T-cell (primary cell): ENCODE data around the gene MRAP. TPM values are rescaled to one million over a fixed set of nuclear protein-coding genes. Genes with fewer than 3 reads are reported as not detected.
A peak's percentile ranks its signal among the peaks of the same experiment; 100 is the strongest.

Experiments
- ATAC-seq, 4 experiments: fragments of 200-7000 bp in 3 of 4; fragments of 150-1000 bp in 1 of 4; cut with Tn5 transposase; replicated peaks in 1 of 4; 1 replicate in 3 of 4; 2 replicates in 1 of 4; pipeline ENCODE4 v1.10.0; 2021; ENCODE audit warnings: moderate library complexity in 3 of 4, mild to moderate bottlenecking in 2 of 4, moderate number of reproducible peaks in 1 of 4
- CTCF ChIA-PET, 2 donors: fragments of 300-600 bp; sonication (Branson Sonifier 250); formaldehyde crosslinking; loops; one replicate each; lab custom pipeline; 2022; ENCODE audit warnings: antibody characterized with exemption in 2 of 2; lab: Charles Lee
- POLR2A ChIA-PET, 2 donors: fragments of 300-600 bp; sonication (Branson Sonifier 250); formaldehyde crosslinking; loops; one replicate each; lab custom pipeline; 2022; ENCODE audit warnings: antibody characterized with exemption in 2 of 2; lab: Charles Lee
- DNase-seq, 35 experiments: peaks; one replicate each; pipeline versions ENCODE4 v3.0.0 to v3.0.0-alpha.2; 2013 to 2023
- H3K27ac ChIP-seq: one replicate; pipeline ENCODE4 v1.5.1; 2013; ENCODE audit warnings: low read length
- H3K27me3 ChIP-seq, 2 experiments: replicated peaks in 1 of 2; 1 replicate in 1 of 2; 2 replicates in 1 of 2; pipeline versions ENCODE4 v1.6.1 to v1.7.0; 2013; ENCODE audit warnings: low read length in 1 of 2, mixed read lengths in 1 of 2; ENCODE audit not compliant: control insufficient read depth in 2 of 2, insufficient read depth in 2 of 2; ENCODE audit errors: extremely low read depth in 1 of 2
- H3K36me3 ChIP-seq, 2 donors: 1 replicate in 1 of 2; 2 replicates in 1 of 2; pipeline versions ENCODE4 v1.6.1 to v1.7.0; 2013; ENCODE audit warnings: low read length in 1 of 2; ENCODE audit not compliant: control insufficient read depth in 2 of 2, insufficient read depth in 1 of 2; ENCODE audit errors: extremely low read depth in 1 of 2
- H3K4me1 ChIP-seq, 2 experiments: 1 replicate in 1 of 2; 2 replicates in 1 of 2; pipeline versions ENCODE4 v1.6.1 to v1.7.0; 2013; ENCODE audit warnings: low read length in 2 of 2, mixed read lengths in 1 of 2; ENCODE audit not compliant: insufficient read depth in 2 of 2, control insufficient read depth in 1 of 2; ENCODE audit errors: extremely low read depth in 1 of 2
- H3K4me3 ChIP-seq, 2 donors: 1 replicate in 1 of 2; 2 replicates in 1 of 2; pipeline versions ENCODE4 v1.5.1 to v1.7.0; 2013; ENCODE audit warnings: mild to moderate bottlenecking in 2 of 2, low read length in 1 of 2, moderate library complexity in 1 of 2; ENCODE audit not compliant: control insufficient read depth in 1 of 2; ENCODE audit errors: extremely low read depth in 1 of 2
- H3K9me3 ChIP-seq: 2 replicates; pipeline ENCODE4 v1.7.0; 2013
- H3K27ac Mint-ChIP-seq, 2 donors: one replicate each; pipeline ENCODE4 v1.8.0; 2020 to 2021; ENCODE audit warnings: mild to moderate bottlenecking in 2 of 2, mixed read lengths in 2 of 2
- H3K27me3 Mint-ChIP-seq, 2 donors: one replicate each; pipeline ENCODE4 v1.8.0; 2021 to 2022; ENCODE audit warnings: mixed read lengths in 2 of 2
- H3K36me3 Mint-ChIP-seq: one replicate; pipeline ENCODE4 v1.8.0; 2021; ENCODE audit warnings: mixed read lengths
- H3K4me1 Mint-ChIP-seq, 3 donors: one replicate each; pipeline ENCODE4 v1.8.0; 2020 to 2022; ENCODE audit warnings: mixed read lengths in 3 of 3, mild to moderate bottlenecking in 1 of 3
- H3K4me3 Mint-ChIP-seq, 3 donors: one replicate each; pipeline ENCODE4 v1.8.0; 2020 to 2022; ENCODE audit warnings: mild to moderate bottlenecking in 3 of 3, mixed read lengths in 3 of 3, moderate library complexity in 3 of 3
- H3K9me3 Mint-ChIP-seq, 3 donors: one replicate each; pipeline ENCODE4 v1.8.0; 2020 to 2022; ENCODE audit warnings: mixed read lengths in 3 of 3
- WGBS: methylation state at CpG from one replicate; pipeline ENCODE4 v1.1.5; 2013; ENCODE audit warnings: missing lambda C conversion rate; ENCODE audit not compliant: insufficient coverage; 5-methylcytosine and 5-hydroxymethylcytosine counted together
- total RNA-seq, 35 experiments: library from RNA in 6 of 35; stranded (reverse) in 6 of 35; fragments of 120-200 nt in 1 of 35; gene quantifications; one replicate each; pipeline versions ENCODE4 v1.2.1 to v1.2.4 and lab custom pipeline; 2013 to 2026

Gene MRAP
- total RNA-seq, 5 donors from 2014 or later (not counting 1 experiment from before 2014, with no cell fraction given), result not detected

DNA sequence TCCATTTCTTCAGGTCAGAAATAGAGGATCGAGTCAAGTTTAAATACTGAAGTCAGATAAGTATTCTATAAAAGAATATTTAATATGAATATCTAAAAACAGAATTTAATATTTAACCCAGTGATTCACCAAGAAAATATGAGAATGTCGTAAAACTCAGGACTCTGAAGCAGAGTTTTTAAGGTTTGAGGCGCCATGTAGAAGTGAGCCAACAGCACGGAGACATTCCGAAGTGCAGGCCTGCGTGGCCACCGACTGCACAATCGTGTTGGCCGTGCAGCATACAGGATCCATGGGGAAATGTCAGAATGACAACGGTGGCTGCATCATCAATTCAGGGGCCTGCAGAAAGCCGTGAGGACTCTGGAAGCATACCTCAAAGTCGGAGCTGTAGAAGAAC, 23.4 kb downstream of the MRAP start:
- H3K9me3 Mint-ChIP-seq, result no peaks in the 10 kb centered on the region
- H3K4me3 Mint-ChIP-seq, result no peak overlapping the region
- Histone ChIP-seq H3K4me3 (no peak overlapping the region), H3K27ac (no peak overlapping the region), H3K27me3 (no peaks in the 10 kb centered on the region), H3K9me3 (no peaks in the 10 kb centered on the region), H3K36me3 (peaks cover 19 to 93% of the 10 kb centered on the region in 2 donors), H3K4me1 (no peaks in the 10 kb centered on the region)
- ChIA-PET POLR2A (no interaction called here), CTCF (no interaction called here)
- peak in 1 of 35 experiments; percentile 16 for DNase-seq
- H3K4me1 Mint-ChIP-seq, result no peaks in the 10 kb centered on the region
- ATAC-seq, result no peak
- no peak overlapping the region for H3K27ac Mint-ChIP-seq
- peaks cover 85% of the 10 kb centered on the region for H3K36me3 Mint-ChIP-seq
- WGBS, result 98% methylated on average over 11 of the region's 12 CpGs
- H3K27me3 Mint-ChIP-seq, result no peaks in the 10 kb centered on the region

- Mint-ChIP-seq H3K27ac (no peak overlapping the region), H3K27me3 (no peaks in the 10 kb centered on the region), H3K4me3 (no peak overlapping the region), H3K9me3 (no peaks in the 10 kb centered on the region), H3K36me3 (peaks cover 87% of the 10 kb centered on the region), H3K4me1 (no peaks in the 10 kb centered on the region)
- peaks cover 19 to 87% of the 10 kb centered on the region in 2 donors for H3K36me3 ChIP-seq
- H3K4me3 ChIP-seq, result no peak overlapping the region
- H3K27ac ChIP-seq, result no peak overlapping the region
- CTCF ChIA-PET, result no interaction called here
- no peaks in the 10 kb centered on the region for H3K27me3 ChIP-seq
- H3K4me1 ChIP-seq, result no peaks in the 10 kb centered on the region
- ATAC-seq, result no peak
- WGBS, result 94% methylated on average over 7 of the region's 10 CpGs
- POLR2A ChIA-PET, result no interaction called here
- DNase-seq, result peak in 1 of 35 experiments; percentile 22
- no peaks in the 10 kb centered on the region for H3K9me3 ChIP-seq
These were observed 24.0 kb downstream of the MRAP start for GRCh38 chr21:32322676-32323075.

DNA sequence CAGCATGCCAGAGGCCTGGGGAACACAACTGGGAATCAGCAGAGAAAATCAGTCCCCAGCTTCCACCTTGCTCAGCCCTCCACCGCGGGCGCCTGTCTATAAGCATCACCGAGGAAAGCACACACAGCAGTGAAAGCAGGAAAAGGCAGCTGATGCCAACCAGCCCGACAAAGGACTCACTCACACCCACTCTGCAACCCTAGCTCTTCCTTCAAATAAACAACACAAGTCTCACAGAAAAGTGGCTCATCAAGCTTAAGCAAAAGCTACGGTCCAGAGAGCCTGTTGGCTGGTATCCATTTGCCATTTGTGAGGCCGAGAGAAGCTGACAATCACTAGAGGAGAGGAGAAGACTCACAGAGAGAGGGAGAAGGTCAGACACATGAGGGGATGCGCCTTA, 27.1 kb downstream of the MRAP start:
- Histone ChIP-seq H3K4me3 (no peak overlapping the region), H3K9me3 (no peaks in the 10 kb centered on the region), H3K27ac (no peak overlapping the region), H3K4me1 (no peaks in the 10 kb centered on the region), H3K27me3 (no peaks in the 10 kb centered on the region), H3K36me3 (peaks cover 13 to 70% of the 10 kb centered on the region in 2 donors)
- Mint-ChIP-seq H3K4me3 (no peak overlapping the region), H3K27me3 (no peaks in the 10 kb centered on the region), H3K27ac (no peak overlapping the region), H3K4me1 (no peaks in the 10 kb centered on the region), H3K9me3 (no peaks in the 10 kb centered on the region), H3K36me3 (peaks cover 87% of the 10 kb centered on the region)
- DNase-seq, result peak in 1 of 35 experiments; percentile 14
- CTCF ChIA-PET, result no interaction called here
- POLR2A ChIA-PET, result no interaction called here
- no peak for ATAC-seq
- 100% methylated on average over 4 of the region's 8 CpGs for WGBS

DNA sequence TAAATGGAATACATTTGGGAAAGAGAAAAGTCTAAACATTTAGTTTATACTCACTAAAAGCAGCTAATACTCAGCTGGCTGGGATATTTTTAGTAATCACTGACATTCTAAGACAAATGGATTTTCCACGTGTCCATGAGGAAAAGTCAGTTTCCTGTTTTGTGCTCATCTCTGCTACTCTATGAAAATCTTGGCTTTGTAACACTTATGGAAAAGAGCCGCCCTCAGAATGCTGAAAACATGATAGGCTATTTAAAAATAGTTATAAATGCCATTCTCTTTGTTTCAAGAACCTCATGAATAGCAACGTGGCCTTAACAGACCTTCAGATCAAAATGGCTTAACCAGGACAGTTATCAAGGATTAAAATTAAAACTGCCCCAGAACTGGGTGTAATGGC, 29.9 kb downstream of the MRAP start:
- H3K36me3 Mint-ChIP-seq, result peaks cover 91% of the 10 kb centered on the region
- no peaks in the 10 kb centered on the region for H3K4me1 Mint-ChIP-seq
- ChIA-PET CTCF (no interaction called here), POLR2A (no interaction called here)
- DNase-seq, result no peak
- ATAC-seq, result no peak
- Histone ChIP-seq H3K36me3 (peaks cover 21 to 63% of the 10 kb centered on the region in 2 donors), H3K4me1 (no peaks in the 10 kb centered on the region), H3K4me3 (no peak overlapping the region), H3K27me3 (no peaks in the 10 kb centered on the region), H3K27ac (no peak overlapping the region), H3K9me3 (no peaks in the 10 kb centered on the region)
- no CpG with 5 or more reads among the region's 3 CpGs for WGBS
- no peaks in the 10 kb centered on the region for H3K27me3 Mint-ChIP-seq
- H3K9me3 Mint-ChIP-seq, result no peaks in the 10 kb centered on the region
- no peak overlapping the region for H3K27ac Mint-ChIP-seq
- H3K4me3 Mint-ChIP-seq, result no peak overlapping the region

DNA sequence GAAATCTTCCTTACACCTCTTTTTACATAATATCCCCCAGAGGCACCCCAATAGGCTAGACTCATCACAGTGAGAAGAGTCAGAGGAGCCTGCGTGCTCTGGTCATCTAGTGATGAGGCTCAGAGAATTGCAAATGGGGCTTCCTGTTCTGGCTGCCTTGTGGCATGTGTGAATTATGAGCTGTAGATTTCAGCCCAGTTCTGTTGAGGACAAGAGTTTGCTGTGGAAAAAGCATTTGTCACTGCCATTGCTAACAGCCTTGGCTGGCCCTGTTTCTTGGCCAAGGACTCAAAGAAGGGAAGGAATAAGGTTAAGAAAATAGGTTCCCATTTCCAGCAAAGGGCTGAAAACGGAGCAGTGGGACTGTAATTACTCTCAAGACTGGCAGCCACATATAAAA, 30.7 kb downstream of the MRAP start:
- H3K4me3 ChIP-seq, result no peak overlapping the region
- Mint-ChIP-seq H3K27me3 (no peaks in the 10 kb centered on the region), H3K36me3 (peaks cover 94% of the 10 kb centered on the region), H3K27ac (no peak overlapping the region), H3K4me1 (no peaks in the 10 kb centered on the region), H3K9me3 (no peaks in the 10 kb centered on the region), H3K4me3 (no peak overlapping the region)
- peaks cover 17 to 62% of the 10 kb centered on the region in 2 donors for H3K36me3 ChIP-seq
- H3K27ac ChIP-seq, result no peak overlapping the region
- DNase-seq, result no peak
- WGBS, result 100% methylated on average over 1 of the region's 2 CpGs
- H3K4me1 ChIP-seq, result no peaks in the 10 kb centered on the region
- no peaks in the 10 kb centered on the region for H3K27me3 ChIP-seq
- CTCF ChIA-PET, result no interaction called here
- POLR2A ChIA-PET, result no interaction called here
- no peak for ATAC-seq
- H3K9me3 ChIP-seq, result no peaks in the 10 kb centered on the region

- H3K4me3 ChIP-seq, result no peak overlapping the region
- CTCF ChIA-PET, result interaction anchor here in 1 of 2 donors (0.7 kb wide), 1 partner anchor 316 kb away, joined by 6 read pairs; no protein-coding TSS in a partner anchor
- Mint-ChIP-seq H3K4me1 (no peaks in the 10 kb centered on the region), H3K9me3 (no peaks in the 10 kb centered on the region), H3K27ac (no peak overlapping the region), H3K4me3 (no peak overlapping the region), H3K36me3 (peaks cover 94% of the 10 kb centered on the region), H3K27me3 (no peaks in the 10 kb centered on the region)
- no peaks in the 10 kb centered on the region for H3K27me3 ChIP-seq
- H3K36me3 ChIP-seq, result peaks cover 17 to 58% of the 10 kb centered on the region in 2 donors
- H3K27ac ChIP-seq, result no peak overlapping the region
- WGBS, result 100% methylated on average over 1 of the region's 3 CpGs
- DNase-seq (no peak), ATAC-seq (no peak)
- no peaks in the 10 kb centered on the region for H3K4me1 ChIP-seq
- no peaks in the 10 kb centered on the region for H3K9me3 ChIP-seq
- POLR2A ChIA-PET, result interaction anchor here (0.7 kb wide), 2 partner anchors 9 to 17 kb away, joined by 3 to 9 read pairs; no protein-coding TSS in a partner anchor
These were observed 31.1 kb downstream of the MRAP start for GRCh38 chr21:32329776-32330175.
